Psoas muscle (tissue), 8 donors: Measurements from ENCODE around the gene CSF2RB. TPM values are rescaled to one million over a fixed set of nuclear protein-coding genes. Genes with fewer than 3 reads are reported as not detected.

Experiments
- ATAC-seq, 4 donors: fragments of 200-7000 bp; cut with Tn5 transposase; one replicate each; pipeline ENCODE4 v1.9.1; 2020; ENCODE audit warnings: moderate library complexity in 3 of 4, mild to moderate bottlenecking in 2 of 4
- DNase-seq, 2 donors: peaks; one replicate each; pipeline ENCODE4 v3.0.0-alpha.2; 2020
- H3K27ac ChIP-seq: fragments of 200-600 bp; one replicate; pipeline ENCODE4 v1.8.0; 2022
- H3K27me3 ChIP-seq, 3 donors: fragments of 200-600 bp in 1 of 3; one replicate each; pipeline versions ENCODE4 v1.6.1 to v1.8.0; 2013 to 2022; ENCODE audit warnings: low read length in 2 of 3, mild to moderate bottlenecking in 2 of 3, moderate library complexity in 1 of 3; ENCODE audit not compliant: insufficient read depth in 3 of 3
- H3K36me3 ChIP-seq, 2 donors: fragments of 200-600 bp in 1 of 2; one replicate each; pipeline versions ENCODE4 v1.6.1 to v1.8.0; 2013 to 2022; ENCODE audit warnings: low read depth in 1 of 2, mild to moderate bottlenecking in 1 of 2, moderate library complexity in 1 of 2; ENCODE audit not compliant: insufficient read depth in 1 of 2
- H3K4me1 ChIP-seq: fragments of 200-600 bp; one replicate; pipeline ENCODE4 v1.8.0; 2022
- H3K4me3 ChIP-seq: fragments of 200-600 bp; one replicate; pipeline ENCODE4 v1.8.0; 2022; ENCODE audit warnings: mild to moderate bottlenecking
- H3K9me3 ChIP-seq: fragments of 200-600 bp; one replicate; pipeline ENCODE4 v1.8.0; 2022
- WGBS, 3 donors: extraction: QIAGEN DNeasy Blood & Tissue Kit; methylation state at CpG; one replicate each; pipeline versions ENCODE4 v1.1.6 to v1.1.7; 2013; 5-methylcytosine and 5-hydroxymethylcytosine counted together
- intact Hi-C, 2 donors: fragments of 100-400 bp; cut with DNase I; formaldehyde crosslinking; loops; one replicate each; pipeline versions ENCODE4 v1.11.0 to v1.14.2; 2022
- polyA plus RNA-seq, 3 donors: library from polyadenylated mRNA; stranded (reverse); fragments of 200-250 nt; gene quantifications; one replicate each; pipeline ENCODE4 v1.2.3, GENCODE V29; 2013
- total RNA-seq, 4 donors: library from RNA; stranded (reverse); fragmentation: NEBNext Ultra II Directional in 2 of 4; extraction: Animal tissue kit (Norgen Biotek cat#: 25700) in 2 of 4; gene quantifications; one replicate each; pipeline versions ENCODE4 v1.2.1 to v1.2.4, GENCODE V29; 2021 to 2023
- TF ChIP-seq, protein P1 (sequence below): fragments of 200-600 bp; IDR thresholded peaks from one replicate; pipeline ENCODE4 v1.8.0; 2022; ENCODE audit warnings: antibody characterized with exemption
- donor health status: healthy with polysubstance abuse.
- donor health status: DM: no; HTN: no; CAD: no; lungs with moderate emphysema.
- donor health status: Bipolar disorder and iron deficiency.
- donor health status: healthy.
- donor health status: DM: yes; HTN: yes; CAD: no.
- donor health status: DM: no; HTN: no; CAD: no.
- donor health status: DM: no; HTN: no; CAD: no.
- donor health status: DM: yes; HTN: yes; CAD: no.

The CSF2RB gene
- total and polyA plus RNA-seq, 7 donors = 0.25 to 1.7 (median 1.0) TPM

DNA sequence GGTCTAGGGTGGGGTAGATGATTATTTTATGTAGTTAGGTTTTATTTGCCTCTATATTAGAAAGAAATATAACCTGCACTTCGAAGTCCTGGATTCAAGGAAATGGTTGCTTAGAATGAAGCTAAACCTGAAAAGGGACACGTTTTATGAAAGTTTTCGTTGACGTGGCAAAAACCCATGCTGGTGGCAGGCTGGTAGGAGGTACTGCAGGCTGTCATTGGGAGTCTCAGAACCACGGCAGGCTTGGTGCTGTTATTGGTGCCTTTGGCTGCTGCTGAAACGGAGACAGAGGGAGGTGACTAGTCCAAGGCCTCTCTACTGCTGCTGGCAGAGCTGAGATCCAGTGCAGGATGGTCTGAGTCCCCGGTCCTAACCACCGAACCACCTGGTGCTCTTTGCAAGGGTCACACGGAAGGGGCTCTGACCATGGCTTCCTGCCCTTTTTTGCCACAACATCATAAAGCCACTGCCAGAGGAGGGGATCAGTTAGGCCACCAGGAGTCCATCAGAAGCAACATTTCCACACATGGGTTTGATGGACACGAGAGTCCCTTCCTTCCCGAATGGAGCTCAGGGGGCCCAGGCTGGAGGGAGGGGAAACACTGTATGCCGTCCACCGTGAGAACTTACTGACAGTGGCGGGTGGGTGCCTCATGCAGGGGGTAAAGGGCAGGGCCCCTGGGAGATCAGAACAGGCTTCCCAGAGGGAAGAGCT lies 13.4 kb downstream of the CSF2RB start:
- Histone ChIP-seq H3K4me3 (no peak overlapping the region), H3K27ac (no peak overlapping the region), H3K4me1 (no peaks in the 10 kb centered on the region), H3K9me3 (no peaks in the 10 kb centered on the region), H3K36me3 (no peaks in the 10 kb centered on the region), H3K27me3 (peaks cover 0 to 69% (median 7%) of the 10 kb centered on the region in 3 donors)
- ATAC-seq (no peak), DNase-seq (no peak)
- intact Hi-C loops = no loop called here
- TF ChIP-seq, protein P1, sequence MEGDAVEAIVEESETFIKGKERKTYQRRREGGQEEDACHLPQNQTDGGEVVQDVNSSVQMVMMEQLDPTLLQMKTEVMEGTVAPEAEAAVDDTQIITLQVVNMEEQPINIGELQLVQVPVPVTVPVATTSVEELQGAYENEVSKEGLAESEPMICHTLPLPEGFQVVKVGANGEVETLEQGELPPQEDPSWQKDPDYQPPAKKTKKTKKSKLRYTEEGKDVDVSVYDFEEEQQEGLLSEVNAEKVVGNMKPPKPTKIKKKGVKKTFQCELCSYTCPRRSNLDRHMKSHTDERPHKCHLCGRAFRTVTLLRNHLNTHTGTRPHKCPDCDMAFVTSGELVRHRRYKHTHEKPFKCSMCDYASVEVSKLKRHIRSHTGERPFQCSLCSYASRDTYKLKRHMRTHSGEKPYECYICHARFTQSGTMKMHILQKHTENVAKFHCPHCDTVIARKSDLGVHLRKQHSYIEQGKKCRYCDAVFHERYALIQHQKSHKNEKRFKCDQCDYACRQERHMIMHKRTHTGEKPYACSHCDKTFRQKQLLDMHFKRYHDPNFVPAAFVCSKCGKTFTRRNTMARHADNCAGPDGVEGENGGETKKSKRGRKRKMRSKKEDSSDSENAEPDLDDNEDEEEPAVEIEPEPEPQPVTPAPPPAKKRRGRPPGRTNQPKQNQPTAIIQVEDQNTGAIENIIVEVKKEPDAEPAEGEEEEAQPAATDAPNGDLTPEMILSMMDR = no peak
- 59 to 61% (median 60%) methylated on average over 14 of the region's 14 CpGs for WGBS, 3 donors

- Histone ChIP-seq H3K9me3 (no peaks in the 10 kb centered on the region), H3K27ac (no peak overlapping the region), H3K27me3 (peaks cover 0 to 77% (median 5%) of the 10 kb centered on the region in 3 donors), H3K4me1 (no peaks in the 10 kb centered on the region), H3K4me3 (no peak overlapping the region), H3K36me3 (no peaks in the 10 kb centered on the region)
- no peak for DNase-seq
- TF ChIP-seq, protein P1 = no peak
- no peak for ATAC-seq
- WGBS, 3 donors = 61 to 77% (median 73%) methylated on average over 3 of the region's 3 CpGs
- intact Hi-C loops = no loop called here
Measured at GRCh38 chr22:36927671-36928070, 14.2 kb downstream of the CSF2RB start.

DNA sequence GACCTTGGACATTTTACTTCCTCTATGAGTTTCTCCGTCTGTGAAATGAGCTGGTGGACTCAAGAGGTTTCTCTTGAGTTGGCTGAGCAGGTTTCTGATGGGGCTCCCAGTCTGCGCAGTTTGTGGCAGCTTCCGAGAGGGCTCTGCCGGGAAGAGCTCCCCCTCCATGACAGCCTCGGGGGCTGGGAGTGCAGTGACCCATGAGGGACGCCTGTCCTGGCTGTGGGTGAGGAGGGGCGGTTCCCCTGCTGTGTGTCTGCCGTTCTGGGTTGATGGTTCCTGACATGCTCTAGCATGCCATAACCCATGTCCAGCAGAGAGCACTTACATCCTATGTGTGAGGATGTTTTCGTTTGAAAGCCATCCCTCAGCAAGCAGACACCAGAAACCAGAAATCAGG lies 14.8 kb downstream of the CSF2RB start:
- no peak overlapping the region for H3K4me3 ChIP-seq
- intact Hi-C loops = no loop called here
- H3K36me3 ChIP-seq = no peaks in the 10 kb centered on the region
- no peaks in the 10 kb centered on the region for H3K9me3 ChIP-seq
- ATAC-seq (no peak), DNase-seq (no peak)
- no peaks in the 10 kb centered on the region for H3K4me1 ChIP-seq
- peaks cover 0 to 76% (median 5%) of the 10 kb centered on the region in 3 donors for H3K27me3 ChIP-seq
- WGBS, 3 donors = 53 to 62% (median 57%) methylated on average over 9 of the region's 9 CpGs
- TF ChIP-seq, protein P1 = no peak
- H3K27ac ChIP-seq = no peak overlapping the region

DNA sequence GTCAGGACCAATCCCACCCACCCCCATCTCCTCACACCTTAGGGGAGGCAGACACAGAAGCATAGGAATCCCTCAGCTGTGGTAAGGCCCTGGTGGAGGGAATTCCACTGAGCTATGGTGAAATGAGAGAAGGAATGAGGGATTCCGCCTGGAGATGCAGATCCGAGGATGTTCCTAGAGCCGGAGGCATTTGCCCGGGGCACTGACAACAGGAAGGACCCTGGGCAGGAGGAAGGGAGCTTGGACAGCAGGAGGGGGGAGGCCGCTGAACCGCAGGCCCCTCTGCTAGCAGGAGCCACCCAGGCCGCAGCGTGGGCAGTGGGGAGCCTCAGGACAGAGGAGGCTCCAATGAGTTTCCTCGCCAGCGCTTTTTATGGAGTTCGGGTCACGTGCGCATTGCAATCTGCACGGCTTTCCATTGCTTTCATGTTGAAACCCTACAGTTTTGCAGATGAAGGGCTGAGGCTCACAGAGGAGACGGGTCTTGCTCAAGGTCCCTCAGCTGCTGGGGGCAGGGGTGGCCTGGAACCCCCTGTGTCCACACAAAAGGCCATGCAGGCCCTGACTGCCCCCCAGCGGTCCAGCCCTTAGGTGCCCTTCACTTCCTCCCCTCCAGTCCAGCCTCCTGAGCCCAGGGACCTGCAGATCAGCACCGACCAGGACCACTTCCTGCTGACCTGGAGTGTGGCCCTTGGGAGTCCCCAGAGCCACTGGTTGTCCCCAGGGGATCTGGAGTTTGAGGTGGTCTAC lies 15.5 kb downstream of the CSF2RB start:
- no peak overlapping the region for H3K27ac ChIP-seq
- H3K4me3 ChIP-seq = no peak overlapping the region
- DNase-seq (no peak), ATAC-seq (no peak)
- intact Hi-C loops = no loop called here
- 51 to 63% (median 62%) methylated on average over 15 to 17 of the region's 17 CpGs for WGBS, 3 donors
- H3K4me1 ChIP-seq = no peaks in the 10 kb centered on the region
- H3K36me3 ChIP-seq = no peaks in the 10 kb centered on the region
- peaks cover 0 to 68% (median 5%) of the 10 kb centered on the region in 3 donors for H3K27me3 ChIP-seq
- TF ChIP-seq, protein P1 = no peak
- no peaks in the 10 kb centered on the region for H3K9me3 ChIP-seq
